A673 (cell line): Measurements from ENCODE around the gene ITGB3. TPM values are rescaled to one million over a fixed set of nuclear protein-coding genes. Genes with fewer than 3 reads are reported as not detected.

ENCODE experiments used
- BruUV-seq: library from RNA; stranded (reverse); fragments of 400-500 nt; replicated peaks from 2 replicates; lab custom pipeline; 2021; lab: Mats Ljungman, UMichigan
- CTCF ChIA-PET: fragments of 300-600 bp; sonication (Branson Sonifier 250); formaldehyde crosslinking; loops from one replicate; lab custom pipeline; 2022; ENCODE audit warnings: antibody characterized with exemption; lab: Charles Lee
- POLR2A ChIA-PET: fragments of 300-600 bp; sonication (Branson Sonifier 250); formaldehyde crosslinking; loops from one replicate; lab custom pipeline; 2022; ENCODE audit warnings: antibody characterized with exemption; ENCODE audit not compliant: low non-redundant PET; lab: Charles Lee
- DNase-seq: peaks from one replicate; pipeline ENCODE4 v3.0.0-alpha.2; 2015; ENCODE audit warnings: low spot score
- H3K27ac ChIP-seq: fragments of 200-600 bp; sonication (generic); 2 replicates; pipeline ENCODE4 v1.5.1; 2016; ENCODE audit warnings: mixed run types, low read depth, mild to moderate bottlenecking, mixed read lengths, antibody characterized with exemption, low read length; ENCODE audit not compliant: poor library complexity, severe bottlenecking
- H3K27me3 ChIP-seq: fragments of 200-600 bp; sonication (generic); replicated peaks from 2 replicates; pipeline ENCODE4 v1.6.1; 2017; ENCODE audit warnings: mixed run types, low read depth, mild to moderate bottlenecking, mixed read lengths, antibody characterized with exemption, low read length; ENCODE audit not compliant: insufficient read depth, poor library complexity
- H3K36me3 ChIP-seq: fragments of 200-600 bp; sonication (generic); 2 replicates; pipeline ENCODE4 v1.6.1; 2016; ENCODE audit warnings: mixed run types, mild to moderate bottlenecking, mixed read lengths, antibody characterized with exemption, low read length; ENCODE audit not compliant: insufficient read depth, poor library complexity, severe bottlenecking
- H3K4me1 ChIP-seq: fragments of 200-600 bp; sonication (generic); 2 replicates; pipeline ENCODE4 v1.6.1; 2017; ENCODE audit warnings: mixed run types, mild to moderate bottlenecking, mixed read lengths, antibody characterized with exemption, low read length; ENCODE audit not compliant: insufficient read depth, poor library complexity, severe bottlenecking
- H3K4me3 ChIP-seq: fragments of 200-600 bp; sonication (generic); 2 replicates; pipeline ENCODE4 v1.5.1; 2016; ENCODE audit warnings: low read depth, mixed run types, mild to moderate bottlenecking, mixed read lengths, low read length; ENCODE audit not compliant: poor library complexity, severe bottlenecking
- H3K9me3 ChIP-seq: fragments of 200-600 bp; sonication (generic); 2 replicates; pipeline ENCODE4 v1.6.1; 2016; ENCODE audit warnings: mixed run types, low read depth, mild to moderate bottlenecking, mixed read lengths, antibody characterized with exemption, low read length; ENCODE audit not compliant: poor library complexity, severe bottlenecking
- EZH2 ChIP-seq: fragments of 200-600 bp; sonication (generic); IDR thresholded peaks from 2 replicates; pipeline ENCODE4 v1.6.1; 2017; ENCODE audit warnings: borderline replicate concordance, low read depth, mild to moderate bottlenecking, mixed read lengths, antibody characterized with exemption, low read length; ENCODE audit not compliant: poor library complexity, severe bottlenecking
- intact Hi-C: fragments of 100-400 bp; cut with micrococcal nuclease; formaldehyde crosslinking; loops from one replicate; pipeline ENCODE4 v1.10.0; 2022; ENCODE audit not compliant: unreplicated experiment
- total RNA-seq: library from RNA; stranded (reverse); gene quantifications from 2 replicates; pipeline ENCODE4 v1.2.3, GENCODE V29; 2021
- TF ChIP-seq, protein P1 (sequence below): fragments of 300-800, 200-600 bp; sonication (generic); conservative IDR thresholded peaks from 2 replicates; pipeline ENCODE4 v1.5.1; 2017; ENCODE audit warnings: low read depth, mild to moderate bottlenecking, antibody characterized with exemption, low read length, moderate library complexity, mixed read lengths

Gene ITGB3
- total RNA-seq, 1 experiment from 2014 or later = not detected

DNA sequence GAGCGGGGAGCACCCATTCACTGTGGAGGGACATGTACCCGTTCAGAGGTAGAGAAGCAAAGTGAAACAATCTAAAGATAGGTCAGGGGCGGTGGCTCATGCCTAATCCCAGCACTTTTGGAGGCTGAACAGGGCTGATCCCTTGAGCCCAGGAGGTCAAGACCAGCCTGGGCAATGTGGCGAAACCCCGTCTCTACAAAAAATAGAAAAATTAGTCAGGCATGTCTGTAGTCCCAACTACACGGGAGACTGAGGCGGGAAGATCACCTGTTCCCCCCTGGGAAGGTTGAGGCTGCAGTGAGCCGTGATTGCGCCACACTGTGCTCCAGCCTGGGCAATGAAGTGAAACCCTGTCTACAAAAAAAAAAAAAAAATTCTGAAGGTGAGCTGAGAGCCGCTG lies 22.8 kb upstream of the ITGB3 start:
- Histone ChIP-seq H3K4me1 (peaks cover 3% of the 10 kb centered on the region), H3K36me3 (no peaks in the 10 kb centered on the region), H3K4me3 (no peak overlapping the region), H3K27ac (no peak overlapping the region), H3K9me3 (no peaks in the 10 kb centered on the region), H3K27me3 (no peaks in the 10 kb centered on the region)
- intact Hi-C loops = no loop called here
- POLR2A ChIA-PET = interaction anchor here (0.5 kb wide), 1 partner anchor 90 kb away, joined by 3 read pairs; no protein-coding TSS in a partner anchor
- CTCF ChIA-PET = no interaction called here
- TF ChIP-seq, protein P1, sequence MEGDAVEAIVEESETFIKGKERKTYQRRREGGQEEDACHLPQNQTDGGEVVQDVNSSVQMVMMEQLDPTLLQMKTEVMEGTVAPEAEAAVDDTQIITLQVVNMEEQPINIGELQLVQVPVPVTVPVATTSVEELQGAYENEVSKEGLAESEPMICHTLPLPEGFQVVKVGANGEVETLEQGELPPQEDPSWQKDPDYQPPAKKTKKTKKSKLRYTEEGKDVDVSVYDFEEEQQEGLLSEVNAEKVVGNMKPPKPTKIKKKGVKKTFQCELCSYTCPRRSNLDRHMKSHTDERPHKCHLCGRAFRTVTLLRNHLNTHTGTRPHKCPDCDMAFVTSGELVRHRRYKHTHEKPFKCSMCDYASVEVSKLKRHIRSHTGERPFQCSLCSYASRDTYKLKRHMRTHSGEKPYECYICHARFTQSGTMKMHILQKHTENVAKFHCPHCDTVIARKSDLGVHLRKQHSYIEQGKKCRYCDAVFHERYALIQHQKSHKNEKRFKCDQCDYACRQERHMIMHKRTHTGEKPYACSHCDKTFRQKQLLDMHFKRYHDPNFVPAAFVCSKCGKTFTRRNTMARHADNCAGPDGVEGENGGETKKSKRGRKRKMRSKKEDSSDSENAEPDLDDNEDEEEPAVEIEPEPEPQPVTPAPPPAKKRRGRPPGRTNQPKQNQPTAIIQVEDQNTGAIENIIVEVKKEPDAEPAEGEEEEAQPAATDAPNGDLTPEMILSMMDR = no peak
- no peak for TF ChIP-seq EZH2
- DNase-seq = no peak
- BruUV-seq = no TSS peak

DNA sequence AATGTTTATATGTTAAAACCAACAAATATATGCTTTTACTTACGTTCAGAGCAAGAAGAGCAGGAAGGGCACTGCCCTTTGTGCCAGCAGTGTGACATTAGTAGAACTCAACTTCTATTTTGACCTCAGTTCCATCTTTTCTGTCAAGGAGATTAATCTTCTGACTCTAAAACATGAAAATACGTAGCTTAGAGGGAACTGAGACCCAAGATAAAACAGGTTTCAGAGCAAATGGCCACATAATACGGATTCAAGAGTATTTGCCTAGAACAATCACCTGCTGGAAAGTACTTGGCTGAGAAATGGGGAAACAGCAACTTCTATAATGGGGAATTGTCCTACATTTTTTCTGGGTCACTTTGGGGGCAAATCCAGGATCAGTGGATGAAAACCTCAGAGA lies 22.3 kb upstream of the ITGB3 start:
- no peak for TF ChIP-seq EZH2
- TF ChIP-seq, protein P1 = no peak
- H3K27ac ChIP-seq = no peak overlapping the region
- H3K4me3 ChIP-seq = no peak overlapping the region
- intact Hi-C loops = no loop called here
- no peaks in the 10 kb centered on the region for H3K27me3 ChIP-seq
- no peaks in the 10 kb centered on the region for H3K36me3 ChIP-seq
- ChIA-PET POLR2A (no interaction called here), CTCF (interaction anchor here (0.6 kb wide), 1 partner anchor 330 kb away, joined by 6 read pairs; no protein-coding TSS in a partner anchor)
- H3K4me1 ChIP-seq = peaks cover 3% of the 10 kb centered on the region
- DNase-seq = no peak
- no peaks in the 10 kb centered on the region for H3K9me3 ChIP-seq
- no TSS peak for BruUV-seq

DNA sequence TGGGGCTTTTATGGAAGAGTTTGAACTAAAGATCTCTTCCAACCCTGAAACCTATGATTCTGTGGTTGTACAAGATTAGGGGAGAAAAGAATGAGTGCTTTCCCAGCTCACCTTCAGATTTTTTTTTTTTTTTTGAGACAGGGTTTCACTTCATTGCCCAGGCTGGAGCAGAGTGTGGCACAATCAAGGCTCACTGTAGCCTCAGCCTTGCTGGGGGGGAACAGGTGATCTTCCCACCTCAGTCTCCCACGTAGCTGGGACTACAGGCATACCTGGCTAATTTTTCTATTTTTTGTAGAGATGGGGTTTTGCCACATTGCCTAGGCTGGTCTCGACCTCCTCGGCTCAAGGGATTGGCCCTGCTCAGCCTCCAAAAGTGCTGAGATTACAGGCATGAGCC lies 21.8 kb upstream of the ITGB3 start:
- Histone ChIP-seq H3K4me3 (no peak overlapping the region), H3K9me3 (no peaks in the 10 kb centered on the region), H3K36me3 (no peaks in the 10 kb centered on the region), H3K27ac (no peak overlapping the region), H3K4me1 (peaks cover 3% of the 10 kb centered on the region), H3K27me3 (no peaks in the 10 kb centered on the region)
- intact Hi-C loops = no loop called here
- ChIA-PET POLR2A (no interaction called here), CTCF (interaction anchor here (0.6 kb wide), 1 partner anchor 331 kb away, joined by 6 read pairs; no protein-coding TSS in a partner anchor)
- no peak for DNase-seq
- TF ChIP-seq, protein P1 = no peak
- TF ChIP-seq EZH2 = no peak
- no TSS peak for BruUV-seq
